DMS79 (cell line): Measurements from ENCODE around the gene ZNF318.

ENCODE experiments used
- DNase-seq: peaks from one replicate; lab custom pipeline; 2025; lab: John Stamatoyannopoulos, UW

Gene ZNF318

DNA sequence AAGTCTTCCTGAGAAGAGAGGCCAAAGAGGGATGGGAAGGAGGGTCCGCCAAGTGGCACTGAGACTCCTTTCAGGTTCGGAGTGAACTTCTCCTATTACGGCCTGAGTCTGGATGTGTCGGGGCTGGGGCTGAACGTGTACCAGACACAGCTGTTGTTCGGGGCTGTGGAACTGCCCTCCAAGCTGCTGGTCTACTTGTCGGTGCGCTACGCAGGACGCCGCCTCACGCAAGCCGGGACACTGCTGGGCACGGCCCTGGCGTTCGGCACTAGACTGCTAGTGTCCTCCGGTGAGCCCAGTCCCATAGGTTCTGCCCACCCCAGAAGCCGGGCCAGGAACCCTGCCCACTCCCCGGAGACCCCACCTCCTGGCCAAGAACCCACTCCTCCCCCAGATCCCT, 67.3 kb downstream of the ZNF318 start:
- DNase-seq: no peak

DNA sequence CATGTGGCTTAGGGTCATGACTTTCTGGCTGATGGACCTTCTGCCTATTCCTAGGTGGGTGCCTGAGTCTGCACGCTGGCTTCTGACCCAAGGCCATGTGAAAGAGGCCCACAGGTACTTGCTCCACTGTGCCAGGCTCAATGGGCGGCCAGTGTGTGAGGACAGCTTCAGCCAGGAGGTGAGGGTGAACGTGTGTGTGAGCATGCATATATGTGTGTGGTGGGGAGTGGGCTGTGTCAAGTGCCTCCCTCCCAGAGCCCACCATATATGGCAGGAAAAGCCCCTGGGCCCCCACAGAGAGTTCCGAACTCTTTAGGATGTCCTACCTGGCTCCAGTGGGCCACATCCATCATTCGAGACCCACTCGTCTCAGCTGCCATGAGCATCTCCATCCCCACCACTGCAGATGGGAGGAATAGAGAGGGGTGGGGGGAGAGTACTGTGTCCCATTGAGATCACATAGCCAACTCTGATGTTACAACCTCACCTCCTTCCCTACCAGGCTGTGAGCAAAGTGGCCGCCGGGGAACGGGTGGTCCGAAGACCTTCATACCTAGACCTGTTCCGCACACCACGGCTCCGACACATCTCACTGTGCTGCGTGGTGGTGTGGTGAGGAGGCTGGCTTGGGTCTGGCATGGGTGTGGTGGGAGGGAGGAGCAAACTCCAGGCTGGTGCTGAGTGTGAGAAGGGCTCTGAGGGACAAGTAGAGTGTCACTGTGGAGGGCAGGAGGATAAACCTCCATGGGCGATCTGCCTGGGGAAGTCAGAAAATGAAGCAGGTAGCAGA, 68.2 kb downstream of the ZNF318 start:
- no peak for DNase-seq

DNA sequence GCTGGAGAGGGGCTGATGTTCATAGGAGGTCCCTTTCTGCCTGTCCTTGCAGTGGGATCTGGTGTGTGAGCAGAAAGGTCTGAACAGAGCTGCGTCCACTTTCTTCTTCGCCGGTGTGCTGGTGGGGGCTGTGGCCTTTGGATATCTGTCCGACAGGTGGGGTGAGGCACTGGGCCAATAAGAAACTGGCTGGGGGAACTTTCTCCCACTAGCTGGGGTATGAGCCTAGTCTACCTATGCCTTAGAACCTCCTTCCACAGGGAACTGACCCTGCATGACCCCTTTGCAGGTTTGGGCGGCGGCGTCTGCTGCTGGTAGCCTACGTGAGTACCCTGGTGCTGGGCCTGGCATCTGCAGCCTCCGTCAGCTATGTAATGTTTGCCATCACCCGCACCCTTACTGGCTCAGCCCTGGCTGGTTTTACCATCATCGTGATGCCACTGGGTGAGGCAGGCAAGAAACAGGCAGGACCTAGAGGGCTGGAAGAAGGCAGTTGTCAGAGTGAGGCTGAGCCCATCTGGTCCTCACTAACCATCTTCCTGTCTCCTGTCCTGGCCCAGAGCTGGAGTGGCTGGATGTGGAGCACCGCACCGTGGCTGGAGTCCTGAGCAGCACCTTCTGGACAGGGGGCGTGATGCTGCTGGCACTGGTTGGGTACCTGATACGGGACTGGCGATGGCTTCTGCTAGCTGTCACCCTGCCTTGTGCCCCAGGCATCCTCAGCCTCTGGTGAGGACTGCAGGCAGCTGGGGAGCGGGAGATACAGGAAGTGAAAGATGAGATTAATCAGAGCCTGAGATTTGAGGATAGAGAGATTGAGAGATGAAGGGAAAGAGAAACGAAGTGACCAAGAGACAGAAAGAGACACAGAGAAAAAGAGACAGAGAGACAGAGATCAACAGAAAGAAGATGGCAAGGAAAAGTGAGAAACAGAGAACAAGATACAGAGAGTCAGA, 69.8 kb downstream of the ZNF318 start:
- no peak for DNase-seq

DNA sequence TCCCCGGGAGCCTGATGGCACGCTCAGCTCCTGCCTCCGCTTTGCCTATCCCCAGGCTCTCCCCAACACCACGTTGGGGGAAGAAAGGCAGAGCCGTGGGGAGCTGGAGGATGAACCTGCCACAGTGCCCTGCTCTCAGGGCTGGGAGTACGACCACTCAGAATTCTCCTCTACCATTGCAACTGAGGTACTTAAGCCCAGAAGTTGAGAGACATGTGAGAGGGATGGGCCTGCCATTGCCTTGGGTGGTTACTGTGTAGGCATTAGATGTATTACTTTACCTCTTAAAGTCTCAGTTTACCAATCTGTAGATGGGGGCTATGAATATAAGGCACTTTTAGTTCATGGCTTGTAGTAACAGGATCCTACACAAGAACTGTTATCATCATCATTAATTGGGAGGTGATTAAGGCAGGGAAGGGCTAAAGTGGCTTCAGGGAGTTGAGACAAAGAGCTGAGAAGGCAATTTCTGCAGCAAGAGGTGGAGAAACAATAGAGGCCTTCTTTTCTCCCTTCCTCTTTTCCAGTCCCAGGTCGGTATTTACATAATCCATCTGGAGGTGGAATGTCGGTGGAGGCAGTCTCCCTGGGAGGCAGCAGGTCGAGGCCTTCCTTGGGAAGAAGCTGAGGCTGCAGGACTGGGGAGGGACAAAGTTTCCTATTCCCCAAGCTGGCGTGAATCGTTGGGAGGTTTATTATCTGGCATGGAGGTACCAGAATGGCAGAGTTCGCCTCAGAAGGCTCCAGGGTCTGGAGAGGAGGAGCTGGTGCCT, 70.7 kb downstream of the ZNF318 start:
- no peak for DNase-seq

DNA sequence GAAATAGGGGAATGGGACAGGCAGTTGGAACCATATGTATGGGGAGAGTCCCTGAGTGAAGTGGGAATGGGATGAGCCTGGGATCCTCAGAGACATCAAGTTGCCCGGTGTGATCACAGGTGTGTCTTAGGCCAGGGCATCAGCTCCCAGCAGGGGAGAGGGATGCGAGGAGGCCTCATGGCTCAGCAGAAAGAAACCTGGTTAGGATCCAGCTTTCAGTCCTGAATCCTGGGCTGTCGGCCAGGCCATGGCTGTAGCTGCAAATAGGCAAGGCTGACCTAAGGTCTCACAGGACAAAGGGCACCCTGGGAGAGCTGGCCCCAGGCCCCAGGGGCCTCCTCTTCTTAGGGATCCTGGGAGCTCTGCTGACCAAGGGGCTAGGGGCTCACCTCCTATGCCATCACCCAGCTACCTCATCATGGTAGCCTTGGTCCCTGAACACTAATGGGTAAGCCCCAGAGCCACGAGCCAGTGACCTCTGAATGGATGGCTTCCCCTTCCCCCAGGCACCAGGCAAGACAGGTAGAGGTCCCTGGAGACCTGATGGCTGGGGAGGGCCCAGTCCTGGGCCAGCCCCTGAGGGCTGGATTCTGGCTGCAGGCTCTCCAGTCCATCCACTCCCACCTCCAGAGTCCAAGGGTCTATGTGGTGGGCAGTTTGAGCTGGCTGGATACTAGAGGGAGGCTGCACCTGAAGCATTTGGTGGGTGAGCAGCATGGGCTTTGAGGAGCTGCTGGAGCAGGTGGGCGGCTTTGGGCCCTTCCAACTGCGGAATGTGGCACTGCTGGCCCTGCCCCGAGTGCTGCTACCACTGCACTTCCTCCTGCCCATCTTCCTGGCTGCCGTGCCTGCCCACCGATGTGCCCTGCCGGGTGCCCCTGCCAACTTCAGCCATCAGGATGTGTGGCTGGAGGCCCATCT, 71.5 kb downstream of the ZNF318 start, which contains the start of gene SLC22A7:
Gene SLC22A7 (plus strand): TSS at position 617 of the 921 bp plus-strand sequence. CDS start 99 bp downstream, at position 716.
- no peak for DNase-seq

DNA sequence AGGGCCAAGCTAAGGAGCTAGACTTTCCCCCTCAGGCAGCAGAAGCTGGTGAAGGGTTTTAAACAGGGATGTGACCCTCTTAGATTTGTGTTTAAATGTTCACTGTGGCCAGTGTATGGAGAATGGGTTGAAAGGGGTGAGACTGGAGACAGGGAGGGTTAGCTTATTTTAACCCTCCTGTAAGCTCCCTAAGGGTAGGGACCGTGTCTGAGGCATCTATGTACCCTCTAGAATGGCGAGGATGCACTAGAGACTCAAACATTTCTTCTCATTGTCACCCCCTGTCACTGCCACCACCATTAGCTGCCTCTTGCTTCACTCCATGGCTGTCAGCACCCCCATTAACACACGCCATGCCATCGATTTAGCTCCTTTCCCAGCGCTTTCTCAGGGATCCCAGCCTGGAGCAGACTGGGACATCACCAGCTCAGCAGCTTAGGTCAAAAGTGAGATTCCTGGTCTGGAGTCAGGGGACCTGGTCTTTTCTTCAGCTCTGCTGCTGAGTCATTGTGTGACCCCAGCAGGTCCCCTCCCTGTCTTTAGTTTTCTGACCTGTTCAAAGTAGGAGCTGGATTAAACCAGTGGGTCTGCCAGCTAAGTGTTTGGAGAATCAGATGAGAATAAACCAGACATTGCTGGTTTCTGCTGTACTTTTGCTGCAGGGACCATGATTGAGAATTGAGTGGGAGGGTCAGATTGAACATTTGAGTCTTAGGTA, 72.5 kb downstream of the ZNF318 start:
- DNase-seq: no peak

DNA sequence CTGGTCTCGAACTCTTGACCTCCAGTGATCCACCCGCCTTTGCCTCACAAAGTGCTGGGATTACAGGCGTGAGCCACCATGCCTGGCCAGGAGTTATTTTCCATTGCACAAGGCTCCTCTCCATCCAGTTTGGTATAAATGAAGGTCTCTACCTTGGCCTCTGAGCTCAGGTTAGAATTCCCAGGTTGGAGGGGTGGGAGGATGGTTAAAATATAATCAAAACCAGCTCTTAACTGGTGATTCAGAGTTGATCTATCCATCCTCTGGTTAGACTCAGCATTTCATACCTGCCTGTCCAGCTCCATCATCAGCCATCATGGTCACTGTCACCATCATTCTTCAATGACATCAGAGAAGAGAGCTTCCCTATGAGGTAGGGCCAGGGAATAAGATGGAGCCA, 74.0 kb downstream of the ZNF318 start:
- DNase-seq: no peak

DNA sequence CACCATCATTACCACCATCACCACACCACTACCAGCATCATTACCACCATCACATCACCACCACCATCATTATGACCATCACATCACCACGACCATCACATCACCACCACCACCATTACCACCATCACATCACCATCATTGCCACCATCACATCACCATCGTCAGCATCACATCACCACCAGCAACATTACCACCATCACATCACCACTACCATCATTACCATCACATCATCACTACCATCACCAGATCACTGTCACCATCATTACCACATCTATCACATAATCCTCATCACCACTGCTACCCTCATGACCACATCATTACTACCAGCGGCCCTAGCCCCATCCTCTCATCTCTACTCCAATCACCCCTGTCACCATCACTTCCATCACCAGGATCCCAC, 74.9 kb downstream of the ZNF318 start:
- no peak for DNase-seq

DNA sequence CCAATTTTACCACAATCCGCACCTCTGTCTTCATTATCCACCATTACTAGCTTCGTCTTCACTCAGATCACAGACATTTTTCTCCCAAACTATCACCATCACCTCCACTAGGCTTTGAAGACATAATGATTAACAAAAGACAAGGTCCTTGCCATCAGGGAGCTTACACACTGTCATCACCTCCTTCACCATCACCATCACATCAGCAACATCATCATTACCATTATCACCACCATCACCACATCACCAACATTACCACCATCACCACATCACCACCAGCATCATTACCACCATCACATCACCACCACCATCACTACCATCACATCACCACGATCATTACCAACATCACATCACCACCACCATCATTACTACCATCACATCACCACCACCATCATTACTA, 75.7 kb downstream of the ZNF318 start:
- no peak for DNase-seq

DNA sequence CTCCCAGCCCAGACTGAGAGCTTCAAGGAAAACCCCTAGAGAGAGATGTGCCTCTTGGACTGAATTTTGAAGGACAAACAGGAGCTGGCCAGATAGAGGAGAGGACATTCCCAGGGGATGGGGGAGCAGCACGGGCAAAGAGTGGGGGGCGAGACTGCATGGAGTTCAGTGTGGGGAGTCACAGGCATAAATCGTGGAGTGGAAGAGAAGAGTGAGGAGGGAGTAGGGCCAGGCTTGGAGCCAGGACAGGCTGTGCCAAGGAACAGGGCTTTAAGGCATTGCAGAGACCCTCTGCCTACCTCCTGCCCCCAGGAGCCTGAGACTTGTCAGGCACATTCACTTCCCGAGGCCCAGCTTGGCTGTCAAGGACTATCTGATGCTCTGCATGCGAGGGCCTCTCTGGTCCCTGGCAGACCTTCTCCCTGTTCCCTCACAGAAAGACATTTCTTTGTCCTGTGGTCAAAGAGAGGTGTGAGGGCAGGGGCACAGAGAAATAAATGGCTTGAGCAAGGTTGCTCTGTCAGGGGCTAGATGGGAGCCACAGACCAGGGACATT, 76.6 kb downstream of the ZNF318 start:
- no peak for DNase-seq

DNA sequence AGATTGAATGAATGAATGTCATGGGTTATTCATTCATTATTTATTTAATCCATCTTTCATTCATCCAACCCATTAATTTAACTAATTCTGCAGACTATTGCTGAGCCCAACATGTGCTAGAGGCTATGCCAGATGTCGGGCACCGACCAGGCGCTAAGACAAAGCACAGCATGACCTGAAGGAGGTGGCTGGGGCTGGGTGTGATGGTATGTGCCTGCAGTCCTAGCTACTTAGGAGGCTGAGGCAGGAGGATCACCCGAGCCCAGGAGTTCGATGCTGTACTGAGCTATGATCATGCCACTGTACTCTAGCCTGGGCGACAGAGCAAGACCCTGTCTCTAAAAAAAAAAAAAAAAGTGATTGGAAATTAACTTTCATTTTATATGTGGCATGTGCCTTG, 77.1 kb downstream of the ZNF318 start:
- DNase-seq: no peak

DNA sequence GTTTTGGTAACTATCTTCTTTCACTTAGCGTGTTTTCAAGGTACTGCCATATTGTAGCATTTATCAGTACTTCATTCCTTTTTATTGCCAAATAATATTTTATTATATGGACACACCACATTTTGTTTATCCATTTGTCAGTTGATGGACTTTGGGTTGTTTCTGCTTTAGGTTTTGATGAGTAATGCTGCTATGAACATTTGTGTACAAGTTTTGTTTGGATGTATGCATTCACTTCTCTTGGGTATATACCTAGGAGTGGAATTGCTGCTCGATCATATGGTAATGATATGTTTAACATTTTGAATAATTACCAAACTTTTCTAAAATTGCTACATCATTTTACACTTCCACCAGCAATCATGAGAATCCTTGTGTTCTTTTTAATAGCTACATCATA, 77.7 kb downstream of the ZNF318 start:
- no peak for DNase-seq

DNA sequence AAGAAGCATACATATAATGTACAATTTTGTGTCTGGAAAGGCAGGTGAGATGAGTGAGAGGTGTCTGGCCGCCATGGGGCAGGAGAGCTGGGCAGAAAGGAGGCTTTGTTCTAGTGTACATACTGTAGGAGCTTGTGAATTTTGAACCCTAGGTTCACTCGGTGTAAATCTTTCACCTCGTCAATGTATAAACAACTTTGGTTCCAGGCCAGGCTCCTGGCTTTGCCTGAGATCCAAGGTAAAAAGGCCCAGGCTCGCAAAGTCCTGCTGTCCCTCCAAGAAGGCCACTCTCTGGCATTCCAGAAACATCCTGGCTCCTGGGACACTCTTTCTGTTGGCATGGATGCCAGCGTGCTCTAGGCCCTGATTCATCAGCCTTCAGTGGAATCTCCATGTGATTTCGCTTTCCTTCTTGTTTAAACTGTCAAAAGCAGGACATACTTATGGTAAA, 78.5 kb downstream of the ZNF318 start:
- no peak for DNase-seq

DNA sequence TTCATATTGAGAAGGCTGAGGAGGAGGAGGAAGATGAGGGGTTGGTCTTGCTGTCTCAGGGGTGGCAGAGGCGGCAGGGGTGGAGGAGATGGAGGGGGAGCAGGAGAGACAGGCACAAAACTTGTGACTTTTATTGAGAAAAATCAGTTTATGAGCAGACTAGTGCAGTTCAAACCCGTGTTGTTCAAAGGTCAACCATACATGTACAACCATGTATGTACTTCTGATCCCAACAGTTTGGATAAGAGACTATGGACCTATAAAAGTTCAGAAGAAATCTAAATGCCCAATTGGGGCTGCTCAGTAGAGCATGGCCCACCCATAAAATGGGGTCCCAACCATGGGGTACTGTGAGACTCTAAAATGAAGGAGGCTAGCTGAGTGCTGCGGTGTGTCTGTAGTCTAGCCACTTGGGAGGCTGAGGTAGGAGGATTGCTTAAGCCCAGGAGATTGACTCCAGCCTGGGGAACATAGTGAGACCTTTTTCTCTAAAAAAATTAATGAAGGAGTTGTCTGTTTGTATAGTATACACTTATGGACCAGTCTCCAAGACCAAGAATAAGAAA, 79.0 kb downstream of the ZNF318 start:
- DNase-seq: no peak

DNA sequence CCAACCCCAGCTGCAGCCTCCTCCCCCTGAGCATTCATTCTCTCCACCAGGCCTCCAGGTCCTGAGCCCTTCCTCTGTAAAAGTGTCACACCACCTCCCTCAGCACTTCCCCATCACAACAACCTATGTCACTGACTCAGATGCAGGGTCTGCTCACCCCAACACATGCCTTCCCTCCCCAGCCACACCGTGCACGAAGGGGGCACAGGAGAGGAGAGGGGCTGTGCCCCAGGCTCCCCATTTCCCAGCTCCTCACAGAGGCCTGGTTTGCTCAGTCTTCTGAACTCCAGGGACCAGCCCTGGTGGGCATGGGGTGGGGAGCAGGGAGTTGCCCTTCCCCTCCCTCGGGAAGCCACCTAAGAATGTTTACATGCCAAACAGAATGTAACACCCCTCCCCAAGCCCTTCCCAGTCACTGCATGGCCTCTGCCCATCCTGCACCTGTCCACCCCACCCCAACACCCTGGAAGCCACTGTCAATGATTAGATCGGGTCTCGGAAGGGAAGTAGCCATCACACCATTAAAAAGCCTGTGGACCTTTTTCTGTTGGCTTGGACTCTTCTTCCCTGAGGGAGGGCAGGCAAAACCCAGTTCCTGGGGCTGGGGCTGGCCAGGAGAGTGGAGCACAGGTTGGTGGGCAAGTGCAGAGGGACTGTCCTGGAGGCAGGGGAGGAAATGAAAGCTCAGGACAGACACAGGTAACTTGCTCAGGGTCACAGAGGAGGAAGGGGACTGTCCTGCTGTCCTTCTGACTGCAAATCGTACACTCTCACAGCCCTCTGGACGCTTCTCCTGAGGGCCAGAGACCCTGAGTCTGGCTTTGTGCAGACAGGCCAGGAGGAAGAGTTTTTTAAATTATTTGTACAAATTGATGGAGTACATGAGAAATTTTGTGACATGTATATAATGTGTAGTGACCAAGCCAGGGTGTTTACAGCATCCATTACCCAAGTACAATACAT, 81.4 kb downstream of the ZNF318 start:
- no peak for DNase-seq

DNA sequence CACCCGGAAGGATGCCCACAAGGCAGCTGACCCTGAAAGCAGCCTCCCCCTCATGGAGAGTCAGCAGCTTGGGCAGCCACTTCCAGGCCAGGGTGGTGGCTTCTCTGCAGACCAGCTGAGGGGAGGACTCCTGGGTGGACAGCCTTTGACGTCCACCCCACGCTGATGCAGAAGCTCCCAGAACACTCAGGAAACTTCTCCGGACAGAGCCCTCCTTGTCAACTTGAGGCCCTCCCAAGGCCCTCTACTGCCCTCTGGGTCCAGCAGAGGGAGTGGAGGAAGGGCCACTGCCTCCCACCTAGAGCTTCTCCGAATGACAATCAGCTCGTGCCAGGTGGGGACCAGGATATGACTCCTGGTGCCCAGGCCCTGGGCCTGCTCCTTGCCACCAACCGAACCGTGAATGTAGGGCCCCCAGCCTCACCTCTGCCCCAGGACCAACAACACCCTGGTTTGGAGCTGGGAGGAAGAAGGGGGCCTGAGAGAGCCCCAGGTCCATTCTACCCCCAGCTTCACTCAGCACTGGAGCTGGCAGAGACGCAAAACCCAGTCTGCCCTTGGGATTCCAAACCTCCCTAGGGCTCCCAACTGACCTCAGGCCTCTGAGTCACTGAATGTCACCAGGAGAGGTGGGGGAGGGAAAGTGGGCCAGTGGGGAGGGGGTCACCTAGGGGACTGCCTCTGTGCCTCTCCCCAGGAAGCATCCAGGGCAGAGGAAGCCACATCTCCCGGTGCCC, 82.3 kb downstream of the ZNF318 start:
- DNase-seq: no peak

DNA sequence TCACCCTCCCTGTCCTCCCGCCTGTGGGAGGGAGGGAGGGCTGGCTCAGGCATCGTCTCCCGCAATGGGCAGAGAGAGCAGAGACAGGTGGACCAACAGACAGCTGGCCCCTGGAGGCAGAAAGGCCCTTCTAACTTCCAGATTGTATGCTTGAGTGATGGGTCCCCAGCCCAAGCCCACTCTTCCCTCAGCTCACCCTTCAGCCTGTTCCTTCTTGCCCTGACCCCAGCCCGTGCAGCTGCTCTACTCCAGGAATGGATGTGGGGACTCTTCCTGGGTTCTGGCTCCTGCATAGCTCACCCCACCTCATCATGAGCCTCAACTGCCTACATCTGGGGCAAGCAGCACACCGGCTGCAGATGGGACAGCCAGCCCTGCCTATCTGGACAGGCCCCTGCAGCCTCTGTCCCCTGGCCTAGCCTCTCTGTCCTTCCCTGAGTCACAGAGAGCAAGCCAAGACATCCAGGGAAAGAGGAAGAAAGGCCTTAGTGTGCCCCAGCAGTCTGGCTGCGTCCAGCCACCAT, 82.9 kb downstream of the ZNF318 start:
- DNase-seq: no peak
